Measurements from ENCODE around the gene PCYT2.

The PCYT2 gene

DNA sequence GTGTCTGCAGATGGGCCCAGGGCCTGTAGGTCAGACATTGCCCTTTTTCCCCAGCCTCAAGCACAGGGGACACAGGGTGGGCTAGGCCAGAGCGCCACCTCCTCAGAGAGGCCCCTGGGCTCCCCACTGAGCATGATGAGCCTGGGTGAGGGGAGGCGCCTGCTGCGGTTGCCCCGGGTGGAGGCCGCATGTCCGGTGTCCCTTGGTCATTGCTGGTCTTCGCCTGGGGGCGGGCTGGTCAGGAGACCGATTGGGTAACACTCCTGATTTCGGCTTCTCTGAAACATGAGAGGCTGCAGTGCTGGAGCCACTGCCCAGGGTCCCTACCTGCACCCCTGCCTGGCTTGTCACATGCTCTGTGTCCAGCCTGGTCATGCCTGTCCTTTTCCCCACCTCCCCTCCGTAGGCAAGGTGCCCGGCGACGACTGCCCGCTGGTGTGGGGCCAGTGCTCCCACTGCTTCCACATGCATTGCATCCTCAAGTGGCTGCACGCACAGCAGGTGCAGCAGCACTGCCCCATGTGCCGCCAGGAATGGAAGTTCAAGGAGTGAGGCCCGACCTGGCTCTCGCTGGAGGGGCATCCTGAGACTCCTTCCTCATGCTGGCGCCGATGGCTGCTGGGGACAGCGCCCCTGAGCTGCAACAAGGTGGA is 11.6 kb downstream of the PCYT2 start:
- DNase-seq (ENCODE audit: low spot score) = no peak

- DNase-seq (ENCODE audit: low spot score) = no peak
Observed at GRCh38 chr17:81898885-81899284, 12.3 kb downstream of the PCYT2 start.

GRCh38 chr17:81898029-81898866 is 13.0 kb downstream of the PCYT2 start:
- peak; percentile 88 for DNase-seq (ENCODE audit: low spot score)

GRCh38 chr17:81895400-81895799 is 15.8 kb downstream of the PCYT2 start:
- DNase-seq (ENCODE audit: low spot score) = no peak

GRCh38 chr17:81891303-81891552 is 20.0 kb downstream of the PCYT2 start:
- no peak for DNase-seq (ENCODE audit: low spot score)

DNA sequence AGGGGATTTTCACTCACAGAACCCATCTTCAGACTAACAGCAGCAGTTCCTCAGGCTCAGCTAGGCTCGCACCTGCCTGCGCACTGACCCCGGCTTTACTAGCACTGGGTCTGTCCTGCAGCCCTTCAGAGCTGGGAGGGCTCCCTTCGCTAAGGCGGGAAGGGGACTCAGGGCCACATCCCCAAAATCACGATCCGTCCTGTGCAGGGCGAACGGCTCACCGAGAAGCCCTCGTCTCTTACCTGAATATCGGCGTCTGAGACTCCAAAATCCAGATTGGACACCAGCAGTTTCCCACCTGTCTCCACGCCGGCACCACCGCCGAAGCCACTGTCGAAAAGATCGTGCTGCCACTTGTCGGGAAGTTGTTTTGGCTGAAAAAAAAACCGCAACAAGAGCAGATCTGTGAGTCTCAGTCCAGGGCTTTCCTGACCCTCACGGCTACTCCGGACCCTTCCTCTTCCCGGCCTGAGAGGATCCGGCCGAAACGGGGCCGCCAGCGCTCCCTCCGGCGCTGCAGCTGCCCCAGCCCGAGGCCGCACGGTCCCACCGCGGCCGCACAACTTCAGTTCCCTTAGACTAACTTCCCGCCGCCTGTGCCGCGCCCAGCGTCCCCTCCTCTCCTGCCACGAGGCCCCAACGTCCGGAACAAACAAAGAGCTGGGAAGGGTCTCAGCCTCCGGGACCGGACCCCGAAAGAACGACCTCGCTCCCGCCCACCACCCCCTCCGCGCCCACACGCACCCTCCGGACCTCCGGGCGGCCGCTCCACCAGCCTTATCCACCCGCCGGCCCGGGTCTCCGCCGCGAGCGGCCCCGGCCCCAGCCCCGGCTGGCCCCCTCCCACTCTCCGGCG is 20.5 kb downstream of the PCYT2 start:
- DNase-seq (ENCODE audit: low spot score) = peak; percentile 10

GRCh38 chr17:81889602-81890001 is 21.6 kb downstream of the PCYT2 start:
- DNase-seq (ENCODE audit: low spot score) = no peak

GRCh38 chr17:81888988-81889595 is 22.1 kb downstream of the PCYT2 start:
- no peak for DNase-seq (ENCODE audit: low spot score)

- DNase-seq (ENCODE audit: low spot score) = no peak
Observed at GRCh38 chr17:81888105-81888987, 22.9 kb downstream of the PCYT2 start.

DNA sequence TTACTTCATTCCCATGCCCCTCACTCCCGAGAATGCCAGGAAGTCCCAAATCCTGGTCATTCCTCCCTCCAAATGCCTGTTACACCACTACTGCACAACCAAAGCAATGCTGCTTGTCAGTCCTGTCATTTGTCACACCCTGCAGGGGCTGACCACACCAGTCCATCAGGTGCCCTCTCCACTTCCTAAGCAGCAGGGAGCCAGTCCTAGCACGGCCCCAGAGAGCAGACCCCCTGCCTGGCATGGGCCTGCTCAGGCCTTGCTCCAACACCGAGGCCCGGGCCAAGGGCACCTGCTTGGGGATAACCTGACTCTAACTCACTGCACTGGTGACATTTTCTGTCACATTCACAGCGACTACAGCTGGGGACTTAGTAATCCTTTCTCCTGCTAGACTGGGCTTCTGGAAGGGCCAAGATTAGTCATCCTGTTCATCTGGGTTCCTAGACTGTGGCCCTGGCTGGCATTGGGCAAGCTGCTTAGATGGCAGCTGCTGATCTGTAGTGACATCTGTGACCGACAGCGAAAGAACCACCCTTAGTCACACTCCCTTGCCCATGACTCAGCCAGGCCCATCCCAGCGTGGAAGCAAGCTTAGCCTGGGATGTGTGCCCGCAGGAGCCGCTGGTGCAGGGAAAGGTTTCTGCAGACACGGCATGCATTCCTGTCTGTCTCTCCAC is 25.2 kb downstream of the PCYT2 start:
- peak; percentile 63 for DNase-seq (ENCODE audit: low spot score)

GRCh38 chr17:81885454-81885853 is 25.7 kb downstream of the PCYT2 start:
- no peak for DNase-seq (ENCODE audit: low spot score)

GRCh38 chr17:81884968-81885367 is 26.2 kb downstream of the PCYT2 start:
- no peak for DNase-seq (ENCODE audit: low spot score)

DNA sequence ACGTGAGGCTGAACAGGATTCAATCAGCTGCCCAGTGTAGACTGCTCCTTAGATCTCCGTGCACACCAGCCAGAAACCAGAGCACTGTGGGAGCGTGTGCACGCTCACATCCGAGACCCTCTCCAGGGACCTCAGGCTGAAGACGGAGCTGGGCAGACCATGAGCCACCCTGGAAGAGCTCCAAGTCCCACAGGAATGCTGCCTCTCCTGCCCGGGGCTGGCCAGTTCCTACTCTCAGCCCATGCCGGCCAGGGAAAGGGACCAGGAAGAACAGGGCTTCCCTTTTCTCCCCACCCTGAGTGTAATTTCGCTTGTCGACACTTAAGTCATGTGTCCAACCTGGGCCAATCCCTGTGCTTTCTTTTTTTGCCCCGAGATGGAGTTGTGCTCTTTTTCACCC is 26.7 kb downstream of the PCYT2 start:
- no peak for DNase-seq (ENCODE audit: low spot score)

DNA sequence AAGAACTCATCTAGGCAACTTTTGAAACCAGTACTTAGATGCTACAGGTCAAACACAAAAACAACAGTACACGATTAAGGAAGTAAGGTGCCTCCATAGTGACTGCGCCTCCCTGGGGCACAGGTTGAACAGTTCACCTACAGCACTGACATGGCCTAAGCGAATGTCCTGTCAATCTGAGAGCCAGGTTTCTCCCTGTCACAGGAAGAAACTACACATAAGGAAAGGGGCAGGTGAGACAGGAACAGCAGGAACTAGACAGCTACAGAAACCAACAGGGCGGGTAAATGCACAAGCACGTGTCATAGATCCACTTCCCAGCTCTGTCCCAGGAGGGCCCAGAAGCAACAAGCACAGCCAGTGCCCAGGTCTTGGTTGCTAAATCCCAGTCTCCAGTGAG is 32.1 kb downstream of the PCYT2 start:
- DNase-seq (ENCODE audit: low spot score) = no peak

GRCh38 chr17:81878294-81878693 is 32.9 kb downstream of the PCYT2 start:
- no peak for DNase-seq (ENCODE audit: low spot score)

- DNase-seq (ENCODE audit: low spot score) = no peak
Observed at GRCh38 chr17:81877569-81877968, 33.6 kb downstream of the PCYT2 start.

GRCh38 chr17:81871387-81872230 is 39.6 kb downstream of the PCYT2 start:
- peak; percentile 99 for DNase-seq (ENCODE audit: low spot score)

GRCh38 chr17:81870981-81871386 is 40.2 kb downstream of the PCYT2 start, which contains the start of gene ARHGDIA:
TSS of gene ARHGDIA (minus strand) at chr17:81871337. CDS start at chr17:81869930, 1,407 bp downstream.
- no peak for DNase-seq (ENCODE audit: low spot score)

DNA sequence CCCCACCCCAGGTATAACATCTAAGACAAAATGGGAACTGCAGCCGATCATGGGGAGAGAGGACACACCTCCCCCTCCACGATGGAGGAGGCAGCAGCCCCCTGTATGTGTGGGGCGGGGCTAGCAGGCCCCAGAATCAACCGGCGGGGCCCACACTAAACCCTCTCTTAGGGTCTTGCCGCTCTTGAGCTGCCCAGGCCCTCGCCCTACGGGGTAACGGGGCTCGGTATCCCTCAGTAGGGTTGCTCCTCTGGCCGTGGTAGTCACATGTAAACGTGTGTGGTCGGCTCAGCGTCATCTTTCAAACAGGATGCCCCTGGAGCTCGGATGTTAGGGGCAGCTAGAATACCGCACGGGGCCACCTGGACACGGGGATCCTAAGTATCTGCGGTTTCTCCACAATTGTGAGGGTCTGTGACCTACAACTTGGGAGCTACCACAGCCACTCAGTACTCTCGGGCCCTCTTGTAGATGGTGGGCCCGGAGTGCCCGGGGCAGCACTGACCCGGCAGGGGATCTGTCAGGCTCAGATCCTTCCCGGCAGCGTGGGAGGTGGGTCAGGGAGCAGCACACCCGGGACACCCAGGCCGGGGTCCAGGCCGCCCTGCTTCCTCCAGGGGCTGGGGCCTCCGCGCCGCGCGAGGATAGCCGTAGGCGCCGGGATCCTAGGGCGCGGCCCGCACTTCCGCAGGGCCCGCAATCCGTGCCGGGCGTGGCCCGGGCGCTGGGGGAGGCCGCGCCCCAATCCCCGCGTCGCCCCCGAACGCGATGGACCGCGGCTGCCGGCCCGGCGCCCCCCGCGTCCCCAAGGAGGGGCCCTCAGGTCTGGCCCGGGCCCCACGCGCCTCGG is 40.8 kb downstream of the PCYT2 start:
- DNase-seq (ENCODE audit: low spot score) = no peak

Data from AG08395 (cell line).